IPS-11a (cell line): ENCODE data around the gene PPFIBP2.

Experiments
- H3K4me3 ChIP-seq: one replicate; pipeline ENCODE4 v1.5.1; 2013; ENCODE audit warnings: low read depth, low read length, control low read depth

The PPFIBP2 gene

GRCh38 chr11:7524462-7525235, 10.8 kb downstream of the PPFIBP2 start:
- no peak overlapping the region for H3K4me3 ChIP-seq

- no peak overlapping the region for H3K4me3 ChIP-seq
Measured at GRCh38 chr11:7525424-7525823, 11.6 kb downstream of the PPFIBP2 start.

- no peak overlapping the region for H3K4me3 ChIP-seq
Measured at GRCh38 chr11:7527029-7527428, 13.2 kb downstream of the PPFIBP2 start.

- no peak overlapping the region for H3K4me3 ChIP-seq
Measured at GRCh38 chr11:7528514-7529049, 14.8 kb downstream of the PPFIBP2 start.

- H3K4me3 ChIP-seq: no peak overlapping the region
Measured at GRCh38 chr11:7530013-7530640, 16.3 kb downstream of the PPFIBP2 start.

- no peak overlapping the region for H3K4me3 ChIP-seq
Measured at GRCh38 chr11:7531011-7531410, 17.2 kb downstream of the PPFIBP2 start.

GRCh38 chr11:7532405-7533145, 18.8 kb downstream of the PPFIBP2 start:
- H3K4me3 ChIP-seq: no peak overlapping the region

GRCh38 chr11:7533199-7534041, 19.6 kb downstream of the PPFIBP2 start:
- no peak overlapping the region for H3K4me3 ChIP-seq

GRCh38 chr11:7534042-7534378, 20.2 kb downstream of the PPFIBP2 start:
- no peak overlapping the region for H3K4me3 ChIP-seq

GRCh38 chr11:7536100-7536499, 22.3 kb downstream of the PPFIBP2 start:
- H3K4me3 ChIP-seq: no peak overlapping the region

GRCh38 chr11:7537265-7537664, 23.5 kb downstream of the PPFIBP2 start:
- H3K4me3 ChIP-seq: no peak overlapping the region

GRCh38 chr11:7538031-7538430, 24.2 kb downstream of the PPFIBP2 start:
- H3K4me3 ChIP-seq: no peak overlapping the region

GRCh38 chr11:7538466-7539454, 25.0 kb downstream of the PPFIBP2 start:
- H3K4me3 ChIP-seq: no peak overlapping the region

GRCh38 chr11:7540830-7541555, 27.2 kb downstream of the PPFIBP2 start:
- H3K4me3 ChIP-seq: no peak overlapping the region

GRCh38 chr11:7543302-7543701, 29.5 kb downstream of the PPFIBP2 start:
- H3K4me3 ChIP-seq: no peak overlapping the region

- H3K4me3 ChIP-seq: no peak overlapping the region
Measured at GRCh38 chr11:7544021-7544420, 30.2 kb downstream of the PPFIBP2 start.

- no peak overlapping the region for H3K4me3 ChIP-seq
Measured at GRCh38 chr11:7545611-7546010, 31.8 kb downstream of the PPFIBP2 start.

- no peak overlapping the region for H3K4me3 ChIP-seq
Measured at GRCh38 chr11:7546324-7546791, 32.6 kb downstream of the PPFIBP2 start.

- H3K4me3 ChIP-seq: no peak overlapping the region
Measured at GRCh38 chr11:7547687-7548086, 33.9 kb downstream of the PPFIBP2 start.
